Activated CD8-positive, alpha-beta memory T cell treated with anti-CD3 and anti-CD28 coated beads for 4 hours (primary cell): ENCODE data around the gene HS3ST2.
"Not testable (repeated sequence)": the region's sequence is repeated elsewhere in the genome, so short reads cannot be mapped to it uniquely, and the experiment has no call there.

Experiments used
- DNase-seq, 2 donors: peaks; one replicate each; pipeline ENCODE4 v3.0.0-alpha.2; 2020; ENCODE audit warnings: low read depth in 2 of 2

HS3ST2 gene

DNA sequence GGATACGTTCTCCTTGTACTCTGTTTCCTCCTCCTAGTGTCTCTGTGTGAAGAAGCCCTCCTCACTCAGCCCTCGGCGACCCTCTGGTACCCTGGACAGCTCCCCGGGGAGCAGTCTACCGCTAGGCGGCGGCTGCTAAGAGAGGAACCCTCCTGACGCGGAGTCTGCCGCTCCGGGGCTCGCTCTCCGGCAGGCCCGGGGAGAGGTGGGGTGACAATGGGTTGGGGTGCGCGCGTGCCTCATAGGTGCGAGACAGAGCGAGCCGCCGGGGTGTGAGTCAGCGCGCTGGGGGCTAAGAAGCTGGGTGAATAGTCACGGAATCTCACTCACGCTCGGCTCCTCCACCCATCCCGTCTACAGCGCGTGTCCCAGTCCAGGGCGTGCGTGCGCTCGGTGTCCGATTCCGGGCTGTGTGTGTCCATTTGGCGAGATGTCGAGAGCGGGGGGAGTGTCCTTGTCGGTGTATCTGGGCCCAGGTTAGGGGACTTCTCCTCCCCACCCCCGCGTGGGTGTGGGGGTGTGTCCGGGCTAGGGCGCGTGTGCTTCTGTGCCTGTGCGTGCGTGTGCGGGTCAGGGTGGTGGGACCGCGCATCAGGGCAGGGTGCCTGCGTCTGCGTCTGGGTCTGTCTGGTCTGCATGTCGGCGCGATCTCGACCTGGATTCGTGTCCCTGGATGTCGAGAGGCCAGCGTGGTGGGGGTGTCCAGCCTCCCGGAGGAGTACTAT lies 577 bp upstream of the HS3ST2 start:
- DNase-seq: no peak

GRCh38 chr16:22814711-22815105 lies 746 bp downstream of the HS3ST2 start:
- DNase-seq: no peak

GRCh38 chr16:22815863-22816262 lies 1.9 kb downstream of the HS3ST2 start:
- DNase-seq: no peak

- no peak for DNase-seq
Measured at GRCh38 chr16:22816475-22816874, 2.5 kb downstream of the HS3ST2 start.

- not testable (repeated sequence) for DNase-seq
Measured at GRCh38 chr16:22818736-22819135, 4.8 kb downstream of the HS3ST2 start.

DNA sequence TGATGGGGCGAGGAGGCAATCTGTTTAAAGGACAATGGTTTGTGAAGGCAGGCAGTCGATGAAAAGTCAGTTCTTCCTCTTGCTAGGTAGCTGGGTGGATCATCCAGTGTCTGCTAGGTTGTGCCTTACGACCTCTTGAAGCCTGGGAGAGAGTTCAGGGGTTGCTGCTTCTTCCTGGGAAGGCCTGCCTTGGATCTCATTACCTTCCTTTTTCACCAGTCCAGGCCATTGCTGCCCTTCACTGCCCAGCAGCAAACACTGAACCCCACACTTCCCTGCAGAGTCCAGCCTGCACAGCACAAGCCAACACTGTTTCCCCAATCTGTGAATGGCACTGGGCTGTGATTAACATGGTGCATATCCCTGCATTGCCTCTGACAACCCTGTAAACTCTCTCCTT lies 24.7 kb downstream of the HS3ST2 start:
- no peak for DNase-seq

GRCh38 chr16:22842031-22842430 lies 28.1 kb downstream of the HS3ST2 start:
- DNase-seq: not testable (repeated sequence)

- no peak for DNase-seq
Measured at GRCh38 chr16:22843122-22843521, 29.2 kb downstream of the HS3ST2 start.

GRCh38 chr16:22843856-22844255 lies 29.9 kb downstream of the HS3ST2 start:
- DNase-seq: no peak

GRCh38 chr16:22844416-22844815 lies 30.5 kb downstream of the HS3ST2 start:
- no peak for DNase-seq

- DNase-seq: no peak
Measured at GRCh38 chr16:22847100-22847499, 33.1 kb downstream of the HS3ST2 start.

GRCh38 chr16:22847690-22848089 lies 33.7 kb downstream of the HS3ST2 start:
- no peak for DNase-seq

- no peak for DNase-seq
Measured at GRCh38 chr16:22848451-22848850, 34.5 kb downstream of the HS3ST2 start.

GRCh38 chr16:22849517-22849916 lies 35.6 kb downstream of the HS3ST2 start:
- DNase-seq: no peak

GRCh38 chr16:22855231-22855630 lies 41.3 kb downstream of the HS3ST2 start:
- DNase-seq: no peak

GRCh38 chr16:22857296-22858025 lies 43.5 kb downstream of the HS3ST2 start:
- DNase-seq: no peak

GRCh38 chr16:22859925-22860324 lies 46.0 kb downstream of the HS3ST2 start:
- no peak for DNase-seq

- DNase-seq: no peak
Measured at GRCh38 chr16:22861580-22861979, 47.6 kb downstream of the HS3ST2 start.

- DNase-seq: no peak
Measured at GRCh38 chr16:22862046-22862445, 48.1 kb downstream of the HS3ST2 start.

GRCh38 chr16:22864375-22864774 lies 50.4 kb downstream of the HS3ST2 start:
- no peak for DNase-seq

DNA sequence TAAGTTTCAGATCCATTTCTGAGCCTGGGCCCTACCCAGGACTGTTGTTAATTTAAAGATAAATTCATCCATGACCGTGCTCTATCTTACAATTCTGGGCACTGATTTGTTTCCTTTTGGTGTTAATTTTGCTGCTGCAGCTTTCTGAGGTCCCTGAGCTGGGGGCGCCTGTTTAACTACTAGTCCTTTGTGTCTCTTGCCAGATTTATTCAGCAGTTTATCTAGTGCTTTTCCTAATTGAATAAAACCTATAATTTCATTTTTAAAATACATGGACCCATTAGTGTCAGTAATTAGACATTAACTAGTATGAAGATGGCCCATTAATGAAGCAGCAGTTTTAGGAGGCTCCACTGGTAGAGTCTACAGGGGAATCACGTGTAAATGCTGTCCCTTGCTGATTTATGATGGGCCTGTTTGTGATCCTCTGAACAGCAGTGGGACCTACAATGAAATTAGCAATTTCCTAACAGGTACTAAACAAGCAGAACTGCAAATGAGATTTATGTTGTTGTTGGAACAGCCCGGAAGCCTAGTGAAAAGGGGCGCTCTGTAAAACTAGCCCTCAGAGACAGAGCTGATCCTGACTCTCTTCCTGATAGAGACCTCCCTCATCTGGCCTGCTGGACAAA lies 54.7 kb downstream of the HS3ST2 start:
- DNase-seq: no peak

- DNase-seq: no peak
Measured at GRCh38 chr16:22871861-22872260, 57.9 kb downstream of the HS3ST2 start.

GRCh38 chr16:22874394-22874793 lies 60.4 kb downstream of the HS3ST2 start:
- DNase-seq: no peak
